ENCODE data around the gene COL16A1.

Gene COL16A1

DNA sequence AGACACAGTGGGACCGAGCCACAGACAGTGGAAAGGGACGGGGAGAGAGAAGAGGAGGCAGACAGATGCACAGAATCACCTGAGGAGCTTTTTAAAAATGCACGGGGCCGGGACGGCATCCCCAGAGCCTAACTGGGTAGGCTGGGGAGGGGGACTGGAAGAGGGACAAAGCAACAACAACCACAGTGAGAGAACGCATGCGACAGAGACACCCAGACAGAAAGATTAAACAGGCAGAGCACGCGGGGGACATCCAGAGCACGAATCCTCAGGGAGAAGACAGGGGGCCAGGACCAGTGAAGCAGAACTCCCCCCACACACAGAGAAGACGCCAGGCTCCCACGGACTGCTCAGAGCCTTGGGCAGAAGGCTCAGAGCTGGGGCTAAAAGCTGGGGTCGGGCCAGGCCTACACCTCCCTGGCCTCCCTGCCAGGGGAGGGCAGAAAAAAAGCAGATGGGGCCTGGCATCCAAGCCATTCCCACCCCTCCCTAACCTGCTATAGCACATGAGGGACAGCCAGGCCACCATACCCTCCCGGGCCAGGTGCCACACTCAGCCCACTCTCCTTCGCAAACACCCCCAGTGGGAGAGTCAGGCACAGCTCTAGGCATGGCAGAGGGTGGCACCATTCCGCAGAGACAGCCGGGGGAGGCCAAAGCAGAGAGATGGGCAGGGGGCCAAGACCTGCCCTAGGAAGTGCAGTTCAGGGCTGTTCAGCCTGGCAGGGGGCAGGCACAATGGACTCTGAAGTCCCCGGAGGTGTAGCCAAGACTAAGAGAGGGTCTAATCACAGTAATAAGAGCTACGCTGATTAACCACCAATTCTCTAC, 29.8 kb upstream of the COL16A1 start:
- H3K4me3 ChIP-seq (ENCODE audit: low read depth, low read length) = no peak overlapping the region
- no peak for DNase-seq (ENCODE audit: low read depth)

DNA sequence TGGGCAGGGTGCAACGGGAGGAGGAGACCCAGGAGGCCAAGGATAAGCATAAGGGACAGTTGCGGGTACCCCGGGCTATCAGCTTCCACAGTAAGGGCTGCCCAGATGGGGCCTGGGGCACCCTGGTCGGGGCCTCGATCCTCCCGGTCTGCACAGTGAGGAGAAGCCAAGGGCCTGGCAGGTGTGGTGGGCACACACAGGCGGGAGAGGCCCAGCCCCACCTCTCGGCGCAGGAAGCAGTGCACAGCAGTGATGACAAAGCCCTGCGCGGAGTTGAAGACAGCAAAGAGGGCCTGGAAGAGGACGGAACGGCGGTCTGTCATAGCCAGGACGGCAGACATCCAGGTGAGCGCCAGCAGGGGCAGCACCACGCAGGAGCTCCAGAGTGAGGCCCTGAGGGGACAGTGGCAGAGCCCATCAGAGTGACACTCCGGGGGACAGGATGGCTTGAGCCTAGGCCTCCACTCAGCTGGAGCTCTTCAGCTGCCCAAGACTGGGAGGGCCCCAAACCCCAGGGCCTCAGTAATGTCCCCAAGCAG, 29.0 kb upstream of the COL16A1 start:
- DNase-seq (ENCODE audit: low read depth) = no peak
- no peak overlapping the region for H3K4me3 ChIP-seq (ENCODE audit: low read depth, low read length)

DNA sequence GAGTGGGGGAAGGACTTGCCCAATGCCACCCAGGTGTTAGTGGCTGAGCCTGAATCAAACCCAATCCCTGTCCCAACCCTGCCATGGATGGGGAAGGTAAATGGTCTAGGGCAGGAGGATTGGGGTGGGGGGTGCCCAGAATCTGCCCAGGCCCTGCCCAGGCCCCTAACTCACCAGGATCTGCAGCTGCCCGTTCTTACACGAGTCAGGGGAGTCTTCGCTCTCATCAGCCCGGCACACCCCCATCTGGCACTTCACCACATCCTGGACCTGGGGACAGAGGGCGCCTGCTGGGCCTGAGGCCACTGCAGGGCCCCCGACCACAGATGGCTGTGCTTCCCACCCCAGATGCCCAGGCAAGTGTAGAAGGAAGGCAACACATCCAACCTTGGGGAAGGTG, 28.5 kb upstream of the COL16A1 start:
- DNase-seq (ENCODE audit: low read depth) = no peak
- H3K4me3 ChIP-seq (ENCODE audit: low read depth, low read length) = no peak overlapping the region

DNA sequence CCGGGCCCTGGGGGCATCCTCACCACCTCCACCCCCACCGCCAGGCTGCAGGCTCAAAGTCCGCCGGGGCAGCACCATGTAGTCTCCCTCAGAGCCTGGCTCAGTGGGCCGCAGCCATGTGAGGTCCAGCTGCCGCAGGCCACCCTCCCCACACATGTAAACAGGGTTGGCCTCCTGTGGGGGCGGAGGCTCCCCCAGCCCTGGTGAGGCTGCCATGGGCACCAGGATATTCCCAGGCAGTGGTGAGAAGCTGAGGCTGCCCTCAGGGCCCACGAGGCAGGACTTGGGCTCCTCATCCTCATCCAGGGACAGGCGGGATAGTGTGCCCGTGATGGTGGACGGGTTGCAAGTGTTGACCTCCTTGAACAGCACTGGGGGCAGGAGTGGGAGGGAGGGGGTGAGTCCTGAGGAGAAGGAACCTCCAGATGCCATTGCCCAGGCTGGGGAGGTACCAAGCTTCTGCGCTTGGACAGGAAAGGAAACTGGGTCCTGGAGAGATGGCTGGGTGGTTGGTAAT, 27.3 kb upstream of the COL16A1 start:
- no peak for DNase-seq (ENCODE audit: low read depth)
- no peak overlapping the region for H3K4me3 ChIP-seq (ENCODE audit: low read depth, low read length)

DNA sequence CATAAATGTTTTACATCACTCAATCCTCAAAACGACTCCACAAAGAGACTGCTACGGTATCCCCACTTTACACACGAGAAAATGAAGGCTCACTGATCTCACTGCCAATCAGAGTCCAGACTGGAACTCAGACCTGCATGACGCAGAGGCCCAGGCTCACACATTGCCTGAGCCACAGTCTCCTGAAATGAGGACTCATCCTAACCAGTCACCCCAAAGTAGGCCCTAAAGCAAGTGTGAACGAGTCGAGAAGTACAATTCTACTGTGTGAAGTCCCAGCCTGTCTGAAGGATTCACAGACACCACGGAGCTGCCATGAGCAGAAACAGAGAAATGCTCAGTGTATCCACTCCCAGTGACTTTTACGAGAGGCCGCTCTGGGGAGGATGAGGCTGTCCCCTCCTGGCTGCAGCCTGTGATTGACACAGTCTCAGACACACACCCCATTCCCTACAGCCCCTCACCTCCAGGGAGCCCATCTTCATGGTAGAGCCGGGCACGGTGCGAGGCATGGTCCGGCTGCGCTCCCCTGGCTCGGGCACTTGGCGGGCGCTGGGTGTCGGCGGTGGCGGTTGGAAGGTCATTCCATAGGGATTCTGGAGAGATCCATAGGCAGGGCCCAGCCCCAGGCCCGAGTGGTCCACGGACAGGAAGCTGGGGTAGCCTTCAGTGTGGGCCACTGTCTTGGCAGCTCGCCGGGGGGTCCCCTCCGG, 26.7 kb upstream of the COL16A1 start:
- DNase-seq (ENCODE audit: low read depth) = no peak
- H3K4me3 ChIP-seq (ENCODE audit: low read depth, low read length) = no peak overlapping the region

DNA sequence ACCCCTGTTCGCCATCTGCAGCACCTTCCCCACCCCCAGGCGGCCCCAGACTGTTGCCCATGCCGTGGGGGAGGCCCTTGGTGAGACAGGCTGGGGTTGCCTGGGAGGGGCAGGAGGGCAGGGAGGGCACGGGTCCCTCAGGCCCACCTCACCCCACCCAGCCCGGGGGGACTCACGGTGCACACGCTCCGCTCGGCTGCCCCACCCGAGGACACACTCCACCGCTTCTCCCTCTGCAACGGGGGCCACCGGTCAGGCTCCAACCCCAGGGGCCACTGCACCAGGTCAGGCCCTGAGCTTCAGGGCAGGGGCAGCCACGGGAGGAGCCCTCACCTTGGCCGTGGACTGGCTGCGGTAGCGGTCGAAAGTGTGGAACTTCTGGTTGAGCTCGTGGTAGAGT, 24.0 kb upstream of the COL16A1 start:
- no peak overlapping the region for H3K4me3 ChIP-seq (ENCODE audit: low read depth, low read length)
- DNase-seq (ENCODE audit: low read depth) = no peak

DNA sequence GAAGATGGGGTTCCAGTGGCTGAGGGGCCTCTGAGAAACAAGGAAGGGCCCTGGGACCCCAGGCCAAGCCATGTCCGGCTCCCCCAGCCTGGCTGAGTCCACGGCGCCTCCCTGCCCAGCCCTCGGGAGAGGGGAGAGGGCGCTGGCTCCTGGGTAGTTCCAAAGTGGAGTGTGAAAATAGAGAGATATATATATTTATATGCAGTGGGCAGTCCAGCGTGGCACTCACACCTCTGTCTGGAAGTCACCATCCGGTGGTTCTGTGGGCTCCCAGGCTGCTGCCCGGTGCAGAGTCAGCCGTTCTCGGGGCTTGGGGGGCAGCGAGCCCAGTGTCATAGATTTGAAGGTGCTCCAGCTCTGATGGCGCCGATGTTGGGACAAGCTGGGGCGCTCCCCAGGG, 23.4 kb upstream of the COL16A1 start:
- no peak for DNase-seq (ENCODE audit: low read depth)
- H3K4me3 ChIP-seq (ENCODE audit: low read depth, low read length) = no peak overlapping the region

DNA sequence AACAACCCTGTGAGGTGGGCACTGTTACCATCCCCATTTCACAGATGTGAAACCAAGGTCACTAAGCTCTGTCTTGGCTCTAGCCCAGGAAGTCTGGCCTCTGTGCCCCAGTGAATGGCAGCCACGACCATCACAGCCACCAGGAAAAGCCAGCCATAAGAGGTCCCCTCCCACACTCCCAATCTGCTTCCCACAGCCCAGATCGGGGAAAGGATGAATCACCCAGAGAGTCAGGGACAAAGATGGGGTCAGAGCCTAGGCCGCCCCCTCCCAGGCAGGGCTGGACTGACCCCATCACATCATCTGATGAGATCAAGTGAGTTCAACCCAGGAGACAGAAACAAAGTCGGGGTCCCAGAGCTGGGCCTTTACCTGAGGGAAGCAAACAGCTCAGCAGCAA, 22.9 kb upstream of the COL16A1 start:
- DNase-seq (ENCODE audit: low read depth) = no peak
- H3K4me3 ChIP-seq (ENCODE audit: low read depth, low read length) = no peak overlapping the region

DNA sequence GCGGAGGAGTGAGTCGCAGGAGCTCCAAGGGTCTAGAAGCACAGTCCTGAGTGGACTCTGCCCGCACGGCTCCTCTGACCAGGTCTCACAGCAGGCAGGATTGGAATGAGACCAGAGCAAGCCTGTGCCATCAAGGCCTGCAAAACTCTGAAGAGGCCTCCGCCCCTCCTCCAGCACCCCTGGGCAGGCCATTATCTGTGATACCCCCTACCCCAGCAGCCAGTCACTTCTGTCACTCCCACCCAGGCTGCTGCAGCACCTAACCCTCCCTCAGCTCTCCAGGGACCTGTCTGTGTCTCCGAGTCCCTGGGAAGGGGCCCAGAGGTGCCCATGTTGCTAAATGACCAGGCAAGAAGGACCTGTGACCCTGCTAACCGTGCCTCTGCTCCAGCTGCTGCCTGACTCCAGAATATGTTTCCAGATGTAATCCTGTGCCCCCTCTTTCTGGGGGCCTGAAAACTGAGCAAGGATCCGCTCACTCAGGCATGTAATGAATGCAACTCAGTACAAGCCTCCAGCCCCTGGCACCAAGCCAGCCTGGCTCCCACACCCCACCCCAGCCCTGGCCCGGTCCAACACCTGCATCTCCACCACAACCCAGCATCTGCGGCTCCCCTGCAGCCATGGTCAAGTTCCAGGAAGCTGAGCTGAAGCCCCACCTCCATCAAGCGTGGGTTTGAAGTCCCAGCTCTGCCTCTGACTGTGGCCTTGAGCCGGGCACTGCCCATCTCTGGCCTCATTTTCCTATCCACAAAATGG, 22.1 kb upstream of the COL16A1 start:
- no peak overlapping the region for H3K4me3 ChIP-seq (ENCODE audit: low read depth, low read length)
- no peak for DNase-seq (ENCODE audit: low read depth)

DNA sequence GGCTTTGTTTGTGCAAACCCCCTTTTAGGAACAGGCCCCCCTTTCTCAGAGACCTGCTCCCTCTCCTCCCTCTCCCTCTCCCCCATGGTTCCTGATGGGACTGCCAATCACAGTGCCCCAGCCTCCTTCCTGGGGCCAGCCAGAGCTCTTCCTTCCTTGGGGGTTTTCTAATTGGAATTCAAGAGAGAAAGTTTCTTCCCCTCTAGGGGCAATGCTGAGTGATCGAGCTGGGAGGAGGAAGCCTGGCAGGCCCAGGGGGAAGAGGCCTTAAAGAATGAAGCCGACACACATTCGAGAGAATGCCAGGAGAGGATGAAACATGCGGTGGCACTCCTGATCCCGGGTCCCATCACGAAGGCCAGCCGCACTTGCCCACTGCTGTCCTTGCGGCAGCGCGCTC, 21.3 kb upstream of the COL16A1 start:
- H3K4me3 ChIP-seq (ENCODE audit: low read depth, low read length) = no peak overlapping the region
- no peak for DNase-seq (ENCODE audit: low read depth)

DNA sequence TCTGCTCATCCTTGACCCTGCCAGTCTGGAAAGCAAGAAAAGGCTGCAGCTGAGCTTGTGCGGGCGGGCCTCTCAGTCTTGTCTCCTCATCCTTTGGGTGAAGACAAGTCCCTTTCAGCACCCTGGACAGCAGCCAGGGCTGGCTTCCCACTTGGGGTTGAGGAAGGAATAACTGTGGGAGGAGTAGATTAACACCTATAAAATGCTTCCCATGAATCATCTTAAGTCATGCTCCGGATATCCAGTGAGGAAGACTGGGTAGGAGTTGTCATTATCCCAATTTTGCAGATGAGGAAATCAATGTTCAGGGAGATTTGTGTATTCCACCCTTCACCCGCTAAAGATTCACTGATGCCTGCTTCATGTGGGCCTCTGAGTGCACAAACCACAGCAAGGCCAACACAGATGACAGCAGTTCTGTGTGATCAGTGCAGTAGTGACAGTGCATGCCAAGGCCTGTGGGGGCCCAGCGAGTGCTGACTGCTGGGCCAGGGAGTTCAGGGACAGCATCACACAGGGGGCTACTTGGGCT, 20.1 kb upstream of the COL16A1 start:
- H3K4me3 ChIP-seq (ENCODE audit: low read depth, low read length) = no peak overlapping the region
- peak; percentile 45 for DNase-seq (ENCODE audit: low read depth)

DNA sequence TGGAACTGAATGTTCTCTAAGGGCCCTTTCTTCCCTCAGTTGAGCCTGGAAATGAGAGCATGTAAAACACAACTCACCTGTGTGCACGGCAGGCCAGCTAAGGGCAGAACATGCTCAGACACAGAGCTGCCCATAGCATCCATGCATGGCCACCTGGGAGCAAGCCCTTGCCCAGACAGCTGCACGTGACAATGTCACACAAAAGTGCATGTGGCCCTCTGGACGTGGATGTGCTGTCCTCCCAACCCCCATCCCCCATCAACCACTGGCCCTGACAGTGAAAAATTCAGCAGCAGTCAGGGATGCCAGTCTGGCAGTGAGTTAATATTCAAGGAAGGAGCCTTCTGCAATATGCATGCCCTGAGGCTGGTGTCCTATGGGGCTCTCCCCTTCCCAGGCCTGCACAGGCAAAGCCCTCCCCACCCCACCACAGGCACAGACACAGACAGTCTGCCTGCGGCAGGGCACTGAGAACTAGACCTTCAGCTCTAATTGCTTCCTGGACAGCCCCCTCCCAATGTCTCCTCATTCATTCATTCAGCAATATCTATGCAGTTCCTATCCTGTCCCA, 14.6 kb upstream of the COL16A1 start:
- DNase-seq (ENCODE audit: low read depth) = no peak
- H3K4me3 ChIP-seq (ENCODE audit: low read depth, low read length) = no peak overlapping the region

DNA sequence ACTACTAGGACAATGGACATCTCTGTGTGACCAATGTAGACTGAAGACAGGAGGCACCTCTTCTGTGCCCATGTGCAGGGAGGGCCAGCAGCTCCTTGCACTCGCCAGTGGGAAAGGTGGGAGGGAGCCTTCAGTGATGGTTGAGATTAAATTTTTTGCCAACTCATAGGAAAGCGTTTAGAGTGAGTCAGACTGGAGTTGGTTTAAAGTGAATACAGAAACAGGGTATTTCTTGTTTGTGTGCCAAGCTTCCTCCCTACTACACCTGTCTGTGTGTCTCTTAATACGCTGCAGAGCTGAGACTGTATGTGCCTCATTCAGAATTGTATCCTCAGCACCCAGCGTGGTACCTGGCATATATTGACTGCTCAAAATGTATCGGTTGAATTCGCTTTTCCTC, 13.5 kb upstream of the COL16A1 start:
- DNase-seq (ENCODE audit: low read depth) = no peak
- no peak overlapping the region for H3K4me3 ChIP-seq (ENCODE audit: low read depth, low read length)

DNA sequence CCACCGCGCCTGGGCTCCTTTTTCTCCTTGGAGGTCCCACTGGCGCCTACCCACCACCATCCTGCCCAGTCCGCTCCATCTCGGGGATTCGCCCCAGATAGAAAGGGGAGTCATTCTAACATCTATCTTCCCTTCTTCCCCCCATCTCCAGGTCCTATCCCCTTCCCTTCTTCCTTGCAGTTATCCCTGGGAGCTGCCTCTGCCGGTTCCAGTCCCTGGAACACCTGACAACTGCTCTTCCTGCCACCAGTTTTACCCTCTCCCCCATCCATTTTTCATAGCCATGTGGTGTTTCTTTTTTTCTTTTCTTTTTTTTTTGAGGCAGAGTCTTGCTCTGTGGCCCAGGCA, 12.0 kb upstream of the COL16A1 start:
- no peak for DNase-seq (ENCODE audit: low read depth)
- H3K4me3 ChIP-seq (ENCODE audit: low read depth, low read length) = peak overlapping the region; percentile 7

DNA sequence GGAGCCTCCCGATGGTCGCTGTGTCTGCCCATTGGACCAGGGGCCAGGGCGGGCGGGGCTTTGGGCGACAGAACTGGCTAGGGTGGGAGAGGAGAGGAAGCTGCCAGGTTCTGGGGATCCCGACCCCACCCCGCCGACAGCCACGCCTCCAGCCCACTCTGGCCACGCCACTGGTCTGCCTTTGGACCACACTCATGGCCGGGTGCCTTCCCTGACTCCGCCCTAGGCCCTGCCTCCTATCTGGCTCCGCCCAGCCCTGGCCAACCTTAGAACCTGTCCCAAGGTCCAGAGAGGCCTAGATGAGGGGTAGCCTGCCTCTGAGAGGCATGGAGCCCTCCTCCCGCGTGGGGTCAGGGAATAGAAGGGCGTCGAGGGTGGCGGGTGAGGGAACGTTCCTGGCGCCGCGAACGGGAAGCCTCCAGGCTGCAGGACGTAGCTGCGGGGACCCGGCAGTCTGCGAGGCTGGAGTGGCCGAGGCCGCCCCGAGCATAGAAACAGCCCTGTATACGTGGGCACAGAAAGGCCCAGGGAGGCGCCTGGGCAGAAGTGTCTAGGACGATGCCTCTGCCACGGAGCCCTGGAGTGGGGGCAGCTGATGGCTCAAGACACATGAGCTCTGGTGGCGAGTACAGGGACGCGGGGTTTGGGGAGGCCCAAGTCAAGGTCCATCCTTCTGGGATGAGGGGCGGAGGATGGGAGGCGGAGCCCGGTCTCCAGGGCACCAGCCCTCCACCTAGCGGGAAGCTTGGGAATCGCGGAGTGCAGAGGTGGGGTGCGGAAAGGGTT, 11.5 kb upstream of the COL16A1 start:
- H3K4me3 ChIP-seq (ENCODE audit: low read depth, low read length) = peak overlapping the region; percentile 30

DNA sequence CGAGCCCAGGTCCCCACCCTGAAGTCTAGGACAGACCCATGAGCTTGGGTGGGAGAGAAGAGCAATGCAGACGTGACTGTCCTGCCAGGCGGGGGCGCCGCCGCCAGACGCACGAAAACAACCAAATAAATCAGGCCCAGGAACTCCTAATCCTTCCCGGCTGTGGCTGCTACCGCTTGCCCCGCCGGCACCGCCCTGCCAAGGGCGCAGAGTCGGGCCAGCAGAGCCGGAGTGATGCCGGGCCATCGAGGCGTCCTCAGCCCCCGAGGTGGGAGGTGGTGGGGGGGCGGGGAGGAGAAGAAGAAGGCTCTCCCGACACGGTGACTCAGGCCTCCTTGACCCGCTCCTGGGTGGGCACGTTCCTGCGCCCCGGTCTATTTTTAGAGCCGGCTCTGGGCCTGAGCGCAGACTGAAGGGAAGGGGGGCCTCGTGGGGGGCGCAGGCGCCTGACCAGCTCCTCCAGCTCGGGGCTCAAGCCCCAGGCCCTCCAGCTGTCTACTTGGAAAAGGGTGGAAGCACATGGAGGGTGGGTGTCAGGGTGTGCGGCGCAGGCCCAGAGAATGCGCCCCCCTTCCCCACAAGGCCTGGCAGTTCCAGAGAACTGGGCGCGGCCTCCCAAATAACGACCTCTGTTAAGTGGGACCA, 10.7 kb upstream of the COL16A1 start:
- H3K4me3 ChIP-seq (ENCODE audit: low read depth, low read length) = peak overlapping the region; percentile 27
- DNase-seq (ENCODE audit: low read depth) = no peak

More for the DNA sequence above, 11.5 kb upstream of the COL16A1 start:
- peak; percentile 64 for DNase-seq (ENCODE audit: low read depth)

DNA sequence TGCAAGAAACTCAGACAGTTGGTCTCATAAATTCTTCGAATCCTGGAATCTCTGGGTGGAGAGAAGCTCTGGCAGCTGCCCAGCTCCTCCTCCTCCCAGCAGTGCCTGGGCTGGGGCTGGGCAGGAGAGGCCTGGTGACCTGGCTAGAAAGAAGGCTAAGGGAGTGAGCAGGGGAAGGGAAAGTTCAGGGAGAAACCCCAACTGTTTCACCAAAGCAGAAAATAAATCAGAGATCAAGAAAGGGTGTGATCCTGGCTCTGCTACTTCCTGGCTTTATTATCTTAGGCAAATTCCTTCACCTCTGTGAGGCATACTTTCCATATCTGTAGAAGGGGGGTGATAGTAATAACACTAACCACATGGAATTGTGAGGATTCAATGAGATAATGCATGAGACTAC, 8.8 kb upstream of the COL16A1 start:
- H3K4me3 ChIP-seq (ENCODE audit: low read depth, low read length) = no peak overlapping the region
- no peak for DNase-seq (ENCODE audit: low read depth)

DNA sequence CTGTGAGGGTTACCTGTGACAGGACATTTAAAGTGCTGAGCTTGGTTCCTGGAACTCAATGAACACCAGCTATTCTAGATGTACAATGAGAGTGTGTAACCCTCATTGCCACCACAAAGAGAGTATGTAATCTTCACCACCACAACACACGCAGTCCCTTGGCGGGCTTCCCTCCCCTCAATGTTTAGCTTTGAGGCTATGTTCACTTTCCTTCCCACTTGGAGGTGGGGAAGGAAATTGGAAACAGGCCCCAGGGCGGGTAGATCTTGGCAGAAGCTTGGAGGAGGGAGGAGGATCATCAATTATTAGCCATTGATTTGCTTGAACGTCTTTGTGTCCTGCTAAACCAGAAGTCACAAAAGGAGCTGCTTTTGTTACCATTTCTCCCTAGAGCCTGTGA, 8.3 kb upstream of the COL16A1 start:
- H3K4me3 ChIP-seq (ENCODE audit: low read depth, low read length) = no peak overlapping the region
- DNase-seq (ENCODE audit: low read depth) = no peak

Data from skeletal muscle cell (primary cell).